Measurements from ENCODE around the gene SPP1.
"Not testable (repeated sequence)": the region's sequence is repeated elsewhere in the genome, so short reads cannot be mapped to it uniquely, and the experiment has no call there.

GRCh38 chr4:88025868-88026661 lies 50.6 kb downstream of the SPP1 start:
- TF ChIP-seq POLR2A (IDR thresholded peaks at IDR 0.05; ENCODE audit: borderline replicate concordance, extremely low read depth, insufficient read depth, insufficient read length); CTCF (IDR thresholded peaks at IDR 0.05 in 2 of 3, conservative IDR thresholded peaks at IDR 0.05 in 1 of 3; ENCODE audit: borderline replicate concordance in 1 of 3, insufficient read depth in 1 of 3, low read depth in 2 of 3, low read length in 2 of 3); EZH2 (IDR thresholded peaks at IDR 0.05); POLR2AphosphoS5 (IDR thresholded peaks at IDR 0.05; ENCODE audit: low read depth, low read length); ATF3 (IDR thresholded peaks at IDR 0.05); RAD21 (IDR thresholded peaks at IDR 0.05; ENCODE audit: low read depth); SRF (IDR thresholded peaks at IDR 0.05; ENCODE audit: low read depth); MAX (IDR thresholded peaks at IDR 0.05); JUND (IDR thresholded peaks at IDR 0.05); TCF7L2 (IDR thresholded peaks at IDR 0.05; ENCODE audit: borderline replicate concordance, extremely low read depth, insufficient read depth, insufficient read length): not testable (repeated sequence)
